Measurements from ENCODE around the gene SELENOM. TPM values are rescaled to one million over a fixed set of nuclear protein-coding genes. Genes with fewer than 3 reads are reported as not detected.

SELENOM gene
- polyA plus RNA-seq, 1 donor (not counting 4 experiments of a cell fraction or from before 2014, with no cell fraction given), result 9.1 TPM

DNA sequence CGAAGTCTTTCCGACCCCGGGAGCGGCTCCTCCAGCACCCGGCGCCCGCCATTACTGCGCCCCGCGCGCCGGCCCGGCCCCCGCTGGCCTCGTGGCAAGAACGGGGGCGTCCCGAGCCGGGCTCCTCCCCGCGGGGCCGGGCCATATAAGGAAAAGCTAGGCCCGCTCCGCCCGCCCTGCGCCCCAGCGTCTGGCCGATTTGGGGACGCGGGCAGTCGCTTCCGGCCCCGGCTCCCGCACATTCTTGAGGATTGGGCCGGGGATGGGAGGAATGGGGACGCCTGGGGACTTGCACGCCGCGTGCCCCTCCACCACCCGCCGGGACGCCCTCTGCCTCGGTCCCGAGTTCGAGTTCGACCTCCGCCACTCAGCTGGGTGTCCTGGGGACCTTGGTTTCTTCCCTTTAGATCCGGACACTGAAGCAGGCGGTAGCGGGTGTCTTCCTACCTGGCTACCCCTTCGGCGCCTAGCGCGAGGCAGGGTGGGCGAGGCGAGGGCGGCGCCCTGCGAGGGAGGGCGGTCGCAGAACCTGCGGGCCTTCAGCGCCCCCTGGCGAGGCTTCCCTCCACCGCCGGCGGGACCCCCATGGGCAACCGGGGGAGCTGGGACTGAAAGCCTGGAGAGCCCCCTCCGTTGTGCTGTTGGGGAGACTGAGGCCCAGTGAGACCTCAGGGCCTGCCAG lies 22.4 kb downstream of the SELENOM start:
- H3K9me3 ChIP-seq (ENCODE audit: control insufficient read depth, low read depth, low read length), result no peaks in the 10 kb centered on the region
- H3K4me2 ChIP-seq (ENCODE audit: control insufficient read depth, extremely low read depth, insufficient read depth, low read depth, low read length), result peak overlapping the region; percentile 96
- H3K9ac ChIP-seq (ENCODE audit: control insufficient read depth, extremely low read depth, insufficient read depth, low read length), result peak overlapping the region; percentile 72
- H3K27me3 ChIP-seq (ENCODE audit: control insufficient read depth, extremely low read depth, insufficient read depth, low read length), result no peaks in the 10 kb centered on the region
- peaks cover 50% of the 10 kb centered on the region for H3K4me1 ChIP-seq (ENCODE audit: control insufficient read depth, extremely low read depth, insufficient read depth, low read length)
- H3K9me1 ChIP-seq (ENCODE audit: control insufficient read depth, extremely low read depth, insufficient read depth, low read length), result no peaks in the 10 kb centered on the region
- dilution Hi-C loops (cut with MboI; ENCODE audit: extremely low pct_ligation_motif_present, low sequenced_read_pairs), result no loop called here
- DNase-seq (ENCODE audit: low read depth, low spot score) (no peak), FAIRE-seq (no peak)
- peak overlapping the region; percentile 43 to 87 (median 85) for H3K4me3 ChIP-seq (ENCODE audit: control insufficient read depth in 2 of 3, extremely low read depth in 1 of 3, insufficient read depth in 2 of 3, low read depth in 1 of 3, low read length in 3 of 3)
- H2AFZ ChIP-seq (ENCODE audit: control insufficient read depth, low read length), result no peak overlapping the region
- peaks cover 37% of the 10 kb centered on the region for H4K20me1 ChIP-seq (ENCODE audit: control insufficient read depth, extremely low read depth, insufficient read depth, low read length)
- TF ChIP-seq, protein P1, sequence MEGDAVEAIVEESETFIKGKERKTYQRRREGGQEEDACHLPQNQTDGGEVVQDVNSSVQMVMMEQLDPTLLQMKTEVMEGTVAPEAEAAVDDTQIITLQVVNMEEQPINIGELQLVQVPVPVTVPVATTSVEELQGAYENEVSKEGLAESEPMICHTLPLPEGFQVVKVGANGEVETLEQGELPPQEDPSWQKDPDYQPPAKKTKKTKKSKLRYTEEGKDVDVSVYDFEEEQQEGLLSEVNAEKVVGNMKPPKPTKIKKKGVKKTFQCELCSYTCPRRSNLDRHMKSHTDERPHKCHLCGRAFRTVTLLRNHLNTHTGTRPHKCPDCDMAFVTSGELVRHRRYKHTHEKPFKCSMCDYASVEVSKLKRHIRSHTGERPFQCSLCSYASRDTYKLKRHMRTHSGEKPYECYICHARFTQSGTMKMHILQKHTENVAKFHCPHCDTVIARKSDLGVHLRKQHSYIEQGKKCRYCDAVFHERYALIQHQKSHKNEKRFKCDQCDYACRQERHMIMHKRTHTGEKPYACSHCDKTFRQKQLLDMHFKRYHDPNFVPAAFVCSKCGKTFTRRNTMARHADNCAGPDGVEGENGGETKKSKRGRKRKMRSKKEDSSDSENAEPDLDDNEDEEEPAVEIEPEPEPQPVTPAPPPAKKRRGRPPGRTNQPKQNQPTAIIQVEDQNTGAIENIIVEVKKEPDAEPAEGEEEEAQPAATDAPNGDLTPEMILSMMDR (optimal IDR thresholded peaks at IDR 0.05 in 1 of 3, IDR thresholded peaks at IDR 0.05 in 1 of 3, conservative IDR thresholded peaks at IDR 0.05 in 1 of 3; ENCODE audit: extremely low read depth in 1 of 3, insufficient read depth in 2 of 3, low read length in 3 of 3), result peak in 2 of 3 experiments; percentile 68 to 79
- TF ChIP-seq EZH2 (IDR thresholded peaks at IDR 0.05; ENCODE audit: low read length), result no peak
- H3K27ac ChIP-seq (ENCODE audit: control insufficient read depth, insufficient read depth, low read length), result peak overlapping the region; percentile 63
- peaks cover 85% of the 10 kb centered on the region for H3K79me2 ChIP-seq (ENCODE audit: control insufficient read depth, insufficient read depth, low read length)
- peaks cover 37 to 64% of the 10 kb centered on the region in 2 experiments for H3K36me3 ChIP-seq (ENCODE audit: control insufficient read depth in 2 of 2, extremely low read depth in 1 of 2, insufficient read depth in 2 of 2, low read length in 2 of 2)

DNA sequence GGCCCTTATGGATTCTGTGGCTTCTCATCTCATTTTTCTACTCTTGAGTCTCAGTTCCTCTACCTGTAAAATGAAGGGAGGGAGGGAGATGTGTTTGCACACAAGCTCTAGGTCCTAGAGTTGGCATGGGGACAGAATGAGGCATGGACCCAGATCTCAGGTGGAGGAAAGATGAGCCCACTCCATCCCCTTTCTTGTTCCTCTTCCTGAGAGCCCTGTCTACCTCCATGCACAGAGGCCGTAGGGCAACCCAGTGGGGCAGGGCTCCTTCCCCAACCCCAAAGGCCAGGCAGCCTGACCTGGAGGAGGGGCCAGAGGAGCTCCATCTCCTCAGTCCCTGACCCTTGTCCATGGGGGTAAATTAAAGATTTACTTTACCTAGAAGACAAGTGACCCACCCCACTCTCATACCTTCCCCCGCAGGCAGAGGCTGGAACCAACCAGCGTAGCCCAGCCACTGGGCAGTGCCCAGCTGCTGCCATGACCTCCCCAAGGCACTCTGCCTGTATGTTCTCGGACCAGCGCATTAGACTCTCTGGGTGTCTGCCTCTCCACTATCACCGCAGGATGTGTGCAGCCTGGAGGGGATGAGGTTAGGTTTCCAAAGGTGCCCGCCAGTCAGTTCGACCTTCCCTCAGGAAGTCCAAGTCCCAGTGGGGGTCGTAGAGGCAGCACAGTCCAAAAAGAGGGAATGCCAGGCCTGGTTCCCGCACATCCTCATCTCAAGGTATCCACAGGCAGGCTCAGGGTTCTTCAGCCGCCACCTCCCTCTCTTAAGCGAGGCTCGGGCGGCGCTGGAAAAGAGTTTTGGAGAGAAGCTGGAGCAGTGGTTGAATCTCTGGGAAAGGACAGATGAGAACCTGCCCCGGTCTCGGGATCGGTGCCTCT lies 23.2 kb downstream of the SELENOM start:
- H3K9ac ChIP-seq (ENCODE audit: control insufficient read depth, extremely low read depth, insufficient read depth, low read length), result peak overlapping the region; percentile 72
- no peak overlapping the region for H2AFZ ChIP-seq (ENCODE audit: control insufficient read depth, low read length)
- H3K27ac ChIP-seq (ENCODE audit: control insufficient read depth, insufficient read depth, low read length), result peak overlapping the region; percentile 63
- TF ChIP-seq, protein P1 (optimal IDR thresholded peaks at IDR 0.05 in 1 of 3, IDR thresholded peaks at IDR 0.05 in 1 of 3, conservative IDR thresholded peaks at IDR 0.05 in 1 of 3; ENCODE audit: extremely low read depth in 1 of 3, insufficient read depth in 2 of 3, low read length in 3 of 3), result no peak
- TF ChIP-seq EZH2 (IDR thresholded peaks at IDR 0.05; ENCODE audit: low read length), result no peak
- peaks cover 78% of the 10 kb centered on the region for H3K79me2 ChIP-seq (ENCODE audit: control insufficient read depth, insufficient read depth, low read length)
- peak; percentile 44 for FAIRE-seq
- peaks cover 31% of the 10 kb centered on the region for H4K20me1 ChIP-seq (ENCODE audit: control insufficient read depth, extremely low read depth, insufficient read depth, low read length)
- peaks cover 50% of the 10 kb centered on the region for H3K4me1 ChIP-seq (ENCODE audit: control insufficient read depth, extremely low read depth, insufficient read depth, low read length)
- no peaks in the 10 kb centered on the region for H3K9me3 ChIP-seq (ENCODE audit: control insufficient read depth, low read depth, low read length)
- no peak for DNase-seq (ENCODE audit: low read depth, low spot score)
- H3K9me1 ChIP-seq (ENCODE audit: control insufficient read depth, extremely low read depth, insufficient read depth, low read length), result peaks cover 2% of the 10 kb centered on the region
- dilution Hi-C loops (cut with MboI; ENCODE audit: extremely low pct_ligation_motif_present, low sequenced_read_pairs), result no loop called here
- H3K27me3 ChIP-seq (ENCODE audit: control insufficient read depth, extremely low read depth, insufficient read depth, low read length), result no peaks in the 10 kb centered on the region
- peak overlapping the region; percentile 43 to 87 (median 85) for H3K4me3 ChIP-seq (ENCODE audit: control insufficient read depth in 2 of 3, extremely low read depth in 1 of 3, insufficient read depth in 2 of 3, low read depth in 1 of 3, low read length in 3 of 3)
- H3K4me2 ChIP-seq (ENCODE audit: control insufficient read depth, extremely low read depth, insufficient read depth, low read depth, low read length), result peak overlapping the region; percentile 96
- H3K36me3 ChIP-seq (ENCODE audit: control insufficient read depth in 2 of 2, extremely low read depth in 1 of 2, insufficient read depth in 2 of 2, low read length in 2 of 2), result peaks cover 29 to 60% of the 10 kb centered on the region in 2 experiments

Measured in keratinocyte (primary cell).